G401 (cell line): ENCODE data around the gene PPL. TPM values are rescaled to one million over a fixed set of nuclear protein-coding genes. Genes with fewer than 3 reads are reported as not detected.
A peak's percentile ranks its signal among the peaks of the same experiment; 100 is the strongest.
"Not testable (repeated sequence)": the region's sequence is repeated elsewhere in the genome, so short reads cannot be mapped to it uniquely, and the experiment has no call there.

Source experiments
- DNase-seq: peaks from one replicate; pipeline ENCODE4 v3.0.0-alpha.2; 2015; ENCODE audit warnings: low spot score
- in situ Hi-C: cut with HindIII; loops from 2 replicates; pipeline ENCODE4 v1.10.0; 2016; ENCODE audit warnings: low sequenced_read_pairs, mixed read lengths
- total RNA-seq: library from RNA; depleted of rRNA; stranded (reverse); fragments of >200 nt; shearing (Covaris generic); gene quantifications from 2 replicates; pipeline ENCODE4 v1.2.3, GENCODE V29; 2014

The PPL gene
- total RNA-seq, 1 experiment from 2014 or later: 41.0 TPM

- DNase-seq, in situ Hi-C loops: not testable (repeated sequence)
These were observed 26.6 kb upstream of the PPL start for GRCh38 chr16:4963527-4963926.

GRCh38 chr16:4962716-4963115 is 25.8 kb upstream of the PPL start:
- in situ Hi-C loops: no loop called here
- no peak for DNase-seq

GRCh38 chr16:4960579-4960978 is 23.6 kb upstream of the PPL start:
- DNase-seq: no peak
- in situ Hi-C loops: no loop called here

- in situ Hi-C loops: no loop called here
- DNase-seq: no peak
These were observed 21.8 kb upstream of the PPL start for GRCh38 chr16:4958510-4959438.

- in situ Hi-C loops: no loop called here
These were observed 21.0 kb upstream of the PPL start, which contains the start of gene SEC14L5 for GRCh38 chr16:4957720-4958509. TSS of gene SEC14L5 (plus strand) at chr16:4958330. CDS start at chr16:4959324, 994 bp downstream.

GRCh38 chr16:4957420-4957719 is 20.4 kb upstream of the PPL start:
- in situ Hi-C loops: no loop called here
- DNase-seq: no peak

More at GRCh38 chr16:4957720-4958509, 21.0 kb upstream of the PPL start, which contains the start of gene SEC14L5:
- DNase-seq: peak; percentile 99

GRCh38 chr16:4954714-4955113 is 17.8 kb upstream of the PPL start:
- in situ Hi-C loops: no loop called here
- no peak for DNase-seq

GRCh38 chr16:4951583-4951982 is 14.6 kb upstream of the PPL start:
- in situ Hi-C loops, DNase-seq: not testable (repeated sequence)

- no peak for DNase-seq
- in situ Hi-C loops: no loop called here
These were observed 13.0 kb upstream of the PPL start for GRCh38 chr16:4949986-4950385.

- in situ Hi-C loops: no loop called here
- no peak for DNase-seq
These were observed 12.2 kb upstream of the PPL start for GRCh38 chr16:4948903-4949766.

- in situ Hi-C loops: no loop called here
- DNase-seq: no peak
These were observed 11.0 kb upstream of the PPL start for GRCh38 chr16:4947722-4948503.

- DNase-seq: no peak
- in situ Hi-C loops: no loop called here
These were observed 10.0 kb upstream of the PPL start for GRCh38 chr16:4946917-4947316.

GRCh38 chr16:4945560-4946502 is 8.9 kb upstream of the PPL start:
- DNase-seq: no peak

GRCh38 chr16:4944333-4945281 is 7.7 kb upstream of the PPL start:
- in situ Hi-C loops: no loop called here
- peak; percentile 21 for DNase-seq

More at GRCh38 chr16:4945560-4946502, 8.9 kb upstream of the PPL start:
- in situ Hi-C loops: no loop called here

- in situ Hi-C loops: no loop called here
- DNase-seq: no peak
These were observed 5.5 kb upstream of the PPL start for GRCh38 chr16:4942481-4942880.

GRCh38 chr16:4940719-4941118 is 3.8 kb upstream of the PPL start:
- DNase-seq: no peak
- in situ Hi-C loops: no loop called here

- DNase-seq: no peak
- in situ Hi-C loops: no loop called here
These were observed 1.7 kb upstream of the PPL start for GRCh38 chr16:4938683-4939030.
